GM19438 (cell line): ENCODE results near the gene POLR2J2.
"Not testable (repeated sequence)": the region's sequence is repeated elsewhere in the genome, so short reads cannot be mapped to it uniquely, and the experiment has no call there.

Experiments
- ATAC-seq: cut with Tn5 transposase; IDR thresholded peaks from one replicate; pipeline ENCODE4 v1.9.1; 2021; ENCODE audit warnings: low read depth; ENCODE audit not compliant: unreplicated experiment

POLR2J2 gene

GRCh38 chr7:102673447-102674067 is 2.1 kb upstream of the POLR2J2 start:
- not testable (repeated sequence) for ATAC-seq

DNA sequence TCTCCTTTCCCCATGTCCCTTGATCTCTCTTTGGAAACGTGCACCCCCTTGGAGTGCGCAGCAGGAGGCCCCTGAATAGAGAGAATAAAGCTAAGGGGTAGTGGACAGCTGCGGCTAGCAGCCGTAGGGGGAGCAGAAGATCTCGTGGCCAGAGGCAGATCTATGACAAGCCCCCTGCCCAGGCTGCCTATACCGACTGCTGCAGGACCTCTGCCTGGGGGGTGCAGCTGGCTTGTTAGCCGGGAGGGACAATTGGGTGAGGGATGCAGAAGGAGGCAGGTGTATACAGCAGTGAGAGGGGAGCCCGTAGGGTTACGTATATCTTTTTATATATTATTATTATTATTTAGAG is 469 bp upstream of the POLR2J2 start:
- peak; percentile 30 for ATAC-seq

DNA sequence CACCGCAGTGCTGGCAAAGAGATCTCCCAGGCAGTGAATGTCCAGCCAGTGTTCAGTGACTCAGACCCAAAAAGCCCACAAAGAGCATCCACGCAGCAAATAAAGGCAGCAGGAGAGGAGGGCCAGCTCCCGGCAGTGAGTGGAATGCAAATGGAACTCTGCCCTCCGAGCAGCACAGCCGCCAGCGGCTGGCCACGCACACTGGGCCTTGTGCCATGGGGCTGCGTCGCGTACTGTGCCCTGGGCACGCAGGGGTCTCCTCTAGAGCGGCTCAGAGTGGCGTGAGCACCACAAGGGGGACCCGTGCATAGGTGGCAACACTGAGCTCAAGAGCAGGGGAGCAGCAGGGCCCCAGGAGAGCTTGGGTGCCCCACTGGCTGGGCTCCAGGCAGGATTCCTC is 3.9 kb downstream of the POLR2J2 start:
- not testable (repeated sequence) for ATAC-seq

- not testable (repeated sequence) for ATAC-seq
These were observed 4.6 kb downstream of the POLR2J2 start for GRCh38 chr7:102666850-102667249.

DNA sequence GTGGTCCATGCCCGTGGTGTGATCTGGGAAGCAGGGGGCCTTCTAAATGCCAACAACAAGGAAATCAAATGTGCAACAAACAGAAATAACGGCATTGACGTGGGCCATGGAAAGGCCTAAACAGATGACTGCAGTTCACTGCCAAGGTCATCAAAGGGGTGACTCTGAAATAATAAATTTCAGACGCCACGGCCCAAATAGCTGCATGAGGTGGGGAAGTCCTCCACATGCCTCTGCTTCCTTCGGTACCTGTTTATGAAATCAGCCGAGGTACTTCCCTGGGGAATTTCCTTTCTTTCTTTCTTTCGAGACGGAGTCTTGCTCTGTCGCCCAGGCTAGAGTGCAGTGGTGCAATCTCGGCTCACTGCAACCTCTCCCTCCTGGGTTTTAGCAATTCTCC is 6.7 kb downstream of the POLR2J2 start:
- not testable (repeated sequence) for ATAC-seq

DNA sequence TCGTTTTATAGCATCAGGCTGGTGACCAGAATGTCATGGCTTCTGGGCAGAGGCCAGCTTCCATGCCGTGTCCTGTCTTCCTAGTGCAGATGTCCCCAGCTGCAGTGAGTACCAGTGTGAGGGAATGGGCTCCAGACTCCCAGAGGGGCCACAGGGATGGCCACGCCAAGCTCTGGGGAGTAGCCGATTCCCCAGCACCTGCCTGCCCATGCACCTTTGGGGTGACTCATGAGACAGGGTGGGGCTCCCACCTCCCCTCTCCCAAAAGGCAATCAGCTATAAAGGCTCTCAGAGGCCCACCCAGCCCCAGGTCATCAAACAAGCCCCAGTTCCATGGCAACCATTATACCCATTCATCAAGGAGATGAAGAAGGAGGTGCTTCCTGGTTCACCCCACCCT is 21.5 kb downstream of the POLR2J2 start, which contains the start of gene SPDYE2B:
SPDYE2B (plus strand) TSS at position 396 of the 400 bp plus-strand sequence. CDS start 2,030 bp downstream, outside the sequence.
- ATAC-seq: not testable (repeated sequence)

DNA sequence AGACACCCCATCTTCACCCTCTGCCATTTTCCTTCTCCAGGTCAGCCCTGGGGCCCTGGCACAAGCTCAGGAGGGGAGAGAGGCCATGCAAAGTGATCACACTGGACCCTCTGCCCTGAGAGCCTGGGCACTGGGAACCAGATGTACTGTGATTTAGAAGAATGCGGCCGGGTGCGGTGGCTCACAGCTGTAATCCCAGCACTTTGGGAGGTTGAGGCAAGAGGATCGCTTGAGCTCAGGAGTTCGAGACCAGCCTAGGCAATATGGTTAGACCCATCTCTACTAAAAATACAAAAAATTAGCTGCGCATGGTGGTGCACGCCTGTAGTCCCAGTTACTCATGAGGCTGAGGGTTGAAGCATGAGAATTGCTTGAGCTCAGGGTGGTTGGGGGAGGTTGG is 23.6 kb downstream of the POLR2J2 start:
- not testable (repeated sequence) for ATAC-seq

DNA sequence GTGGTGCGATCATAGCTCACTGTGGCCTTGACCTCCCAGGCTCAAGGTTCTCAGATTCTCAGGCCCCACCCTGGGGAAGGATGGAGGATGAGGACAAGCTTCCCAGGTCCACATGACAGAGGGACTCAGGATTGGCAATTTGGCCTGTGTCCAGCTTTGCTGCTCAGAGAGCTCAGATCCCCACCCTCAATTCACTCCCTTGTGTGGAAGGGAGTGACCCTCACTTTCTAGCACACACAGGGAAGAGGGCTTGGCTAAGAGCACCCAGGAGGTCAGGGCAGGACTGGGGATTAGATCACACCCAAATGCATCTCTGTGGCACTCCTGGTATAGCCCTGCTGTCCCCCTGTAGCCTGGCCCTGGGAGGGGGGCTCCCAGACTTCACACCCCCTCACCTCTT is 28.1 kb downstream of the POLR2J2 start:
- not testable (repeated sequence) for ATAC-seq

GRCh38 chr7:102642691-102643090 is 28.8 kb downstream of the POLR2J2 start, which contains the start of gene UPK3BL1:
Gene UPK3BL1, minus strand, starts transcription at chr7:102642791. Its CDS starts 50 bp downstream, at chr7:102642741.
- not testable (repeated sequence) for ATAC-seq

GRCh38 chr7:102638848-102639247 is 32.6 kb downstream of the POLR2J2 start:
- peak; percentile 9 for ATAC-seq

GRCh38 chr7:102636956-102637355 is 34.5 kb downstream of the POLR2J2 start:
- not testable (repeated sequence) for ATAC-seq

DNA sequence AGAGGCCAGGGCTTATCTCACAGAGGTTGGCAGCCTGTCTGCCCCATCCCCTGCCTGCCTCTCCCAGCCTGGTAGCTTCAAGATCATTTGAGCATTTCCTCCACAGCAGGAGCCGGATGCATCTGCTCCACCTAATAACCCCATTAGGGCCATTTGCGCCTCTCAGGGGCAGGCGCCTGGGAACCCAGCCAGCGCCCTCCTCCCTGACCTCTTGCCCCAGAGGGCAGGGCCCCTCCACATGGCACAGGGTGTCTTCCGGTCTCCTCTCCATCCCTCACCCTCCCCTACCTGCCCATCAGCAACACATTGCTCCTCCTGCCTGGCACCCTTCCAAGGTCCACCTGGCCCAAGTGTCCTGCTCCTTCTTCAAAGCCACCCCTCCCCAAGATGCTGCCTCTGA is 36.1 kb downstream of the POLR2J2 start:
- not testable (repeated sequence) for ATAC-seq

DNA sequence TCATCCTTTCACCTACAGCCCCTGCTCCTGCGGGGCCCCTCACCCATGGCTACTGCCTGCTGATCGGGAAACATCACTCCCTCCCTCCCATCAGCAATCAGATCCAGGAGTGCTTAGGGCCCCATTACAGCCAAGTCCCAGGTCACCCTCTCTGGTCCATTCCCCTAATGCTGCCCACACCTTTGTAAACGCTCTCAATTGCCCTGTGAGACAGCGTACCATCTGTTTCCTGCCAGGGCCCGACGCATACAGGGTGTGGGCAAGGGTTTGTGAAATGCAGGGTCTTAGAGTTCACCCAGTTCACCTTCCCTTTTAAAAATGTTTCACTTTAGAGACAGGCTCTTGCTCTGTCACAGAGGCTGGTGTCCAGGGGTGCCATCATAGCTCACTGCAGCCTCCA is 37.2 kb downstream of the POLR2J2 start:
- ATAC-seq: not testable (repeated sequence)

GRCh38 chr7:102630622-102631021 is 40.8 kb downstream of the POLR2J2 start:
- ATAC-seq: not testable (repeated sequence)

DNA sequence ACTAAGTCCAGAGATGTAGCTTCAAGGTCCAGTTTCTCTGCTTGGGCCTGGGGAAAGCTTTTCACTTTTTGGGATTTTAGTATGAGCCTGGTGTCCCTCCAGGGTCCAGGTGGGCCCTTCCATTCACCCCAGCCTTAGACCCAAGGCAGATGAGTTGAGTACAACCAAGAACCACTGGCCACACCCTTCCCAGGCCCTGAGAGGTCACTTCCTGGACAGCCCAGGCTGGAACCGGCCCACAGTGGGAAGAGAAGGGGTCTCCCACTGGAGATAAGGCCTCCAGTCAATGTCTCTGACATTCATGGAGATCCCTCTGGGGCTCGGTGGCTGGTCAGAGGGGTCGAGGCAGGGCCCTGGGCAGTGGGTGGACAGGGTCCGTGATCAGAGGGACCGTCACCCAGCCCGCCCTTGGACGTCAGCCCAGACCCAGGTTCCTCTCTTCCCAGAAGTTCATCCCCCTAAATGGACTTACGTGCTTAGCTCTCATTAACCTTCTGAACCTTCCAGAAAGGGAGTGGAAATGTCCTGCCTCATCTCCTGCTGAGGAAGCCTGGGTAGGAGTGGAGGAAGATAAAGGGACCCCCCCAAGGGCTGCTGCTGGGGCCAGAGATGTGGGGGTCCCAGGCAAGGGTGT is 44.1 kb downstream of the POLR2J2 start:
- ATAC-seq: not testable (repeated sequence)

GRCh38 chr7:102618122-102618521 is 53.3 kb downstream of the POLR2J2 start:
- not testable (repeated sequence) for ATAC-seq

DNA sequence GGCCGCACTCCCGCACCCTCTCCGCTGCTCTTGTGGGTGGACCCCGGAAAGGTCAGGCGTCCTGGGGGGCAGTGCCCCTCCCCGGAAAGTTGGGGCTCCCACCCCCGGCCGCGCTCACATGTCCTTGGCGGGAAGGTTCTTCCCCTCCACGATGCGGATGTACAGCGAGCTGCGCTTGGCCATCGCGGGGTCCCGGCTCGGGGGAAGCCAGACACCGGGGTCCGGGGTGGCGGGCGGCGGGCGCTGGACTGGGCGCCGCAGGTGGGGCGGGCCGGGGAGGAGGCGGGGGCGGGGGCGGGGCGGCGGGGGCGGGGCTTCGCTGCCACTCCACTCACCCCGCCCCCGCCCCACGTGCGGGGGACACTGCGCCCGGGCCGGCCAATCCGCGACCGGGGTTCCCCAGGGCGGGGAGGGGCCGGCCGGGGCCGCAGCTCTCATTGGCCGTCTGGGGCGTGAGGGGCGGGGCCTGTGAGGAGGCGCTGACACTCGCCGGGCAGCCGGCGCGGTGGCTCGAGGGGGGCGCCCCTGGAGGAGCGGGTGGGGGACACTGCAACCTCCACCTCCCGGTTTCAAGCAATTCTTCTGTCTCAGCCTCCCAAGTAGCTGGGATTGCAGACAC is 54.8 kb downstream of the POLR2J2 start, which contains the start of gene RASA4:
RASA4 (minus strand) TSS at position 250 of the 619 bp plus-strand sequence; CDS start at position 183, 67 bp downstream.
- ATAC-seq: peak; percentile 49
